Right lung (tissue), 5 donors: ENCODE results near the gene EYA3. TPM values are rescaled to one million over a fixed set of nuclear protein-coding genes. Genes with fewer than 3 reads are reported as not detected.

Experiments
- DNase-seq, 2 donors: peaks; one replicate each; pipeline ENCODE4 v3.0.0-alpha.2; 2013
- polyA plus RNA-seq, 5 donors: library from polyadenylated mRNA; unstranded; fragments of 120-200 nt; gene quantifications; one replicate each; pipeline versions ENCODE4 v1.2.1 to v1.2.3, GENCODE V29; 2013; ENCODE audit warnings: inconsistent platforms in 1 of 5, low replicate concordance in 1 of 5; ENCODE audit not compliant: insufficient read length in 5 of 5, insufficient read depth in 1 of 5

Gene EYA3
- polyA plus RNA-seq, 5 donors: 20.2 to 32.5 (median 29.4) TPM

DNA sequence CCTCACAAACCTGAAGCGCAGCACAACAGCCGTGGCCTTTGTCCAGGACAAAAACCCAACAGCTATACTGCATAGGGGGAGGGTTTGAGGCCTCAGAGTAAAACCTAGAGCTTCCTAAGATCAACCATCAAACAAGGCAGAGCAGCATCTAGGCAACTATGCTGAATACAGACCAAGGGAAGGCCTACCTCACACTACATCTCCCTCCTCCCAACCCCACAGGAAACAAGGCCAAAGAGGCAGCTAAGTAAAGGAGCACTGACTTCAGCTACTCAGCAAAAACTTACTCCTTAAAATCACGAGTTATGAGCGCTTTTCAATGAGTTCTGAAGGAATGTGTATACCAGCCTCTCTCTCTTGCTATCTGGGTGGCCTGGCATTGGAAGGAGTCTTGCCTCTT is 116.3 kb downstream of the EYA3 start:
- no peak for DNase-seq

DNA sequence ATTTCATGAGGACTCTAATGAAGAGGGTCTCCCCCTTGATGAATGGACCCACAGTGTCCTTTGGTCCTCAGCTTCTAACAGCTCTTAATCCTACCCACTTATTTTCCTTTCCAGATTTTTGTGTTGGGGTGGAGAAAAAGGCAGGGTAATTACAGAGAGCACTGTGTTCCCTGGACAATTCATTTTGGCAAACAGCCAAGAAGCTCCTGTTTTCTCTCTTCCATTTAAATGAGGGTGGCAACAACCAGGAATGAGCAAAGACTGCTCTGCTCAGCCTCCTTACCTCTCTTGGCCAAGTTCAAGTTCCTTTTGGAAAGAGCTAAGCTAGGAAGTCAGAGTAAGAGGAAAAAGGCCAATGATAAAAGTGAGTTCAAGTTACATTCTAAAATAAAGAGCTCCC is 116.7 kb downstream of the EYA3 start:
- DNase-seq: no peak

DNA sequence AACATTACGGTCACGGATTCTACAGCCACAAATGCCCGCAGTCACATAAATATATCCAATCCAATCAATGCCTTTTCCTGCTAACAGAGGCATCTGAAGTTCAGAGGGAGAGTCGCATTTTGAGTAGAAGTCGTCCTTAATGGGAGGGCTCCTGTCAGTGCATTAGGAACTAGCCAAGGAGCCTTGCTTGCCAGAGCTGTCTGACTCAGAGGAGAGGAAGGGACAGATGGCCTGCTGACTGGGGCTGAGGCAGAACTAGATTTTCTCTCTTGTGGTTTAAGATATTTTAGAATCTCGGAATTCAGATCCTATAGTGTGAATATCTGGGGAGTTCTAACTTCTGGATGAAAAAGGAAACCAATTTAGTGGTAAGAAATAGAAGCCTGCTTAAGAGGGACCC is 118.0 kb downstream of the EYA3 start:
- no peak for DNase-seq

GRCh38 chr1:27968692-27969091 is 119.7 kb downstream of the EYA3 start:
- no peak for DNase-seq

DNA sequence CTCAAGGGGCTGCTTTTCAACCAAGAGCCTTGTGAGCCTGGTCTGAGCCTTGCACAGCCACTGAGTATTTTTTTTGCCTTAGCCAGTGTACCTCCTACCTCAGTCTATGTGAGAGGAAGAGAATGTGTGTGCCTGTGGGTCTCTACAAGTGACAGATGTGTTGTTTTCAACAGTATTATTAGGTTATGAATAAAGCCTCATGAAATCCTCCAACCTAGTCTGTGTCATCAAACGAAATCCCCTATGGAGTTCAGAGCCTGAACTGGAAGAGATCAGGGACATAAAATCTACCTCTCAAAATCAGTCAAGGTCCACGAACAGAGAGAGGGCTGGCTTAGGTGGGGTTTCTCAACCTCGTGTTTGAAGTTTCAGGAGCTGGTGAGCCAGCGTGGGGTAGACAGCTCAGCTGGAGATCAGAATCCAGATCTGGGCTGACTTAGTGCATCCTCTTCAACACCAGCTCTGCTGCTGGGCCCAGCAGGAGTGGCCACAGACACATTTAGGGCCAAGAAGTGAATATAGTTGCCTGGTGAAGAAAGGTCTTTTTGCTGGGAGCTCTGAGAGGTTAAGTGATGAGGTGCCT is 120.4 kb downstream of the EYA3 start:
- no peak for DNase-seq

DNA sequence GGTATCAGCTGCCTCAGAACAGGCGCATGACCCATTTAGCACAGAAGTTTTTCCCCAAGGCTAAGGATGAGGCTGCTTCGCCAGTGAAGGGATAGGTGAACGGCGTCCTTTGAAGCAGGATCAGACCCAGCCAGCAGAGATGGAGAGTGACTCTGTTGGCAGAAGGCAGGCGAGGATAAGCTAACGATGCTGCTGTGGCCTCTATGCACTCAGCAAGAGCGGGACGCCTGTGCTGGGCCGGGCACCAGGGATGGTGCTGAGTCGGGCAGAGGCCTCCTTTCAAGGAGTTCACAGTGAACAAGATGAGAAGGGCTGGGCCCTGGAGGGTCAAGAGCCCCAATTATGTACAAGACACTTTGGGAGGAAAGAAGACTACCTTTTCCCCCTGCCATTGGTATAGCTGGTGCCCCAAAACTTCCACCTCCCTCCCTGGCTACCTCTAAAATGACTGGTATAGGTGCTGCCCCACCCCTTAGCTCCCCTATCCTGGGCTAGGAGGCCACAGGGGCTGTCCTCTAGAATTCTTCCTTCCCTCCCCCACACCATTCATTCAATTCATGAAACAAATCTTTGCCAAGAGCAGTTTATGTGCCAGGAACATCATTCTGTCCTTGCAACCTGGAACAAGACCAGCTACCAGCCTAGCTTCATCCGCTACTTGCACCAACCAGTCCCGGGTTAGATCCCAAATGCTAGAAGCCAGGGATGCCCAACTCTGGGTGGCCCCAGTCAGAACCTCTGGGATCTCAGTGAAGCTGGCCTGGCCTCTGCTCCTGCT is 121.1 kb downstream of the EYA3 start:
- DNase-seq: no peak

- DNase-seq: no peak
These were observed 121.9 kb downstream of the EYA3 start for GRCh38 chr1:27966402-27967105.

GRCh38 chr1:27963393-27963792 is 125.0 kb downstream of the EYA3 start:
- no peak for DNase-seq

- DNase-seq: no peak
These were observed 126.7 kb downstream of the EYA3 start for GRCh38 chr1:27961646-27962221.

GRCh38 chr1:27960762-27961645 is 127.4 kb downstream of the EYA3 start:
- no peak for DNase-seq

- peak; percentile 80 to 85 for DNase-seq
These were observed 128.4 kb downstream of the EYA3 start, which contains the start of gene XKR8 for GRCh38 chr1:27959792-27960603. TSS of gene XKR8 (plus strand) at chr1:27959973. CDS start at chr1:27960070, 97 bp downstream.

DNA sequence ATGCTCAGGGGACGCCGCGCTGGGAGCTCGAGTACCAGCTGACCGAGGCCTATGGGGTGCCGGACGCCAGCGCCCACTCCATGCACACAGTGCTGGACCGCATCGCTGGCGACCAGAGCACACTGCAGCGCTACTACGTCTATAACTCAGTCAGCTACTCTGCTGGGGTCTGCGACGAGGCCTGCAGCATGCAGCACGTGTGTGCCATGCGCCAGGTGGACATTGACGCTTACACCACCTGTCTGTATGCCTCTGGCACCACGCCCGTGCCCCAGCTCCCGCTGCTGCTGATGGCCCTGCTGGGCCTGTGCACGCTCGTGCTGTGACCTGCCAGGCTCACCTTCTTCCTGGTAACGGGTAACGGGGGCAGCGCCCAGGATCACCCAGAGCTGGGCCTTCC is 129.9 kb downstream of the EYA3 start:
- no peak for DNase-seq

DNA sequence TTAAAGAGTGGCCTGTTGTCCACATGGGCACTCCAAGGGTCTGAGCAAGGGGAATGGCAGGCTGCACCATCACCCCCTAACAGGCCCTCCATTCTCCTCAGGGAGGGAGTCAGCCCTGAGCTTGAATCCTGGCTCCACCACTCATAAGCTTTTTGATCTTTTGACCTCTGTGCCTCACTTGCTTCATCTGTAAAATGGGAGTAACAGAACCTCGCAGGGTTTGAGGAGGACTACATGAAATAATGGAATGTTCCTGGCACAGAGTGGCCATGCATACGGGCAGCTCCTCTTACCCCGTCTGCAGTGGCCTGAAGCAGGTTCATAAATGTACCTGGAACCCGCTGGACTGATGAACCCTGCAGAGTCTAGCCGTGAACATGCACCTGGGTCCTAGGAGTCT is 130.8 kb downstream of the EYA3 start:
- DNase-seq: no peak

DNA sequence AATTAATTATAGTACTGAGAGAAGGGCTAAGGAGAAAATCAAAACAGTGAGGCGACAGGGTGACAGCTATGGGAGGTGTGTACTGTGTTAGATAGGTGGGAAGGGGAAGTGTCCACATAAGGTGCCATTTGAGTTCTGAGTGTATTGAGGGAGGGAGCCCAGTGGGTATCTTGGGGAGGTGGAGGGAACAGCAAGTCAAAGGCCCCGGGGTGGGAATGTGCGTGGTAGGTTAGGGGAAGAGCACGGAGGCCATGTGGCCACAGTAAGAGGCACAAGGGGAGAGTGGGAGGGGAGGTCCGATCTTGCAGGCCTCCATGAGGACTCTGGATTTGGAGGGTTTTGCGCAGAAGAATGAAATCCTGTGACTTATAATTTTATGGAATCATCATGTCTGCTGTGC is 131.6 kb downstream of the EYA3 start:
- no peak for DNase-seq

DNA sequence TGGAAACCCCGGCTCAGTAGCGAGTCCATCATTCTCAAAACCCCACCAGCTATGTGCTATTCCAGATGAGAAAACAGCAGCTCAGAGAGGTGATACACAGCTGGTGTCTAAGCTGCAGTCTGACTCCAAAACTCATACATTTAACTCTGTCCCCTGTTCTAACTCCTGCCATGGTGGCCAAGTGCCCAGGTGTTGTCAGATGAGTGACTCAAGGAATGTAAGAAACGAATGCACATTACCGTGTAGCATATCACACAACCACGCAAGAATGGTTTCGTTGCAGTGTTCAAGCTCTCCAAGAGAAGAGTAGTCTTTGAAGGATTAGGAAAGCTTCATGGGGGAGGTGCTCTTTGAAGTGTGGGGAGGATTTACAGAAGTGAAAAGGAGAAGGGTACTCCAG is 133.3 kb downstream of the EYA3 start:
- no peak for DNase-seq

GRCh38 chr1:27954186-27954585 is 134.2 kb downstream of the EYA3 start:
- DNase-seq: no peak

- no peak for DNase-seq
These were observed 136.3 kb downstream of the EYA3 start for GRCh38 chr1:27952147-27952546.

DNA sequence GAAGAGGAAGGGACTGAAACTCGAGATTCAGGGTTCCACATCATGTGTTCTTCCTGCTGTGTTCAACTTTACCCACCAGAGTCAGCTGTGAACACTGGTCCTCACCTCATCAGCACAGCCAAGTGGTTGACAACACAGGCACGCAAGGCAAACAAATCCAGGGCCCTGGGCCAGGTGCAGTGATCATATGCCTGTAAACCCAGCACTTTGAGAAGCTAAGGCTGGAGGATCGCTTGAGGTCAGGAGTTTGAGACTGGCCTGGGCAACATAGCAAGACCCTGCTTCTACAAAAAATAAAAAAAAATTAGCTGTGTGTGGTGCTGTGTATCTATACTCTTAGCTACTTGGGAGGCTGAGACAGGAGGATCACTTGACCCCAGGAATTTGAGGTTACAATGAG is 137.0 kb downstream of the EYA3 start:
- no peak for DNase-seq

- no peak for DNase-seq
These were observed 139.4 kb downstream of the EYA3 start for GRCh38 chr1:27949027-27949426.

- DNase-seq: no peak
These were observed 143.4 kb downstream of the EYA3 start for GRCh38 chr1:27945020-27945419.
